Measurements from ENCODE around the gene RAB35.

- TF ChIP-seq CTCF (IDR thresholded peaks at IDR 0.05) = no peak
- no peak for TF ChIP-seq POLR2A (IDR thresholded peaks at IDR 0.05)
These were observed 55.8 kb downstream of the RAB35 start for GRCh38 chr12:120060717-120061116.

Measured in lower leg skin (tissue), 3 donors.